ENCODE results near the gene IFNA7.

GRCh38 chr9:21165516-21165915 lies 36.5 kb downstream of the IFNA7 start:
- TF ChIP-seq, protein P1, sequence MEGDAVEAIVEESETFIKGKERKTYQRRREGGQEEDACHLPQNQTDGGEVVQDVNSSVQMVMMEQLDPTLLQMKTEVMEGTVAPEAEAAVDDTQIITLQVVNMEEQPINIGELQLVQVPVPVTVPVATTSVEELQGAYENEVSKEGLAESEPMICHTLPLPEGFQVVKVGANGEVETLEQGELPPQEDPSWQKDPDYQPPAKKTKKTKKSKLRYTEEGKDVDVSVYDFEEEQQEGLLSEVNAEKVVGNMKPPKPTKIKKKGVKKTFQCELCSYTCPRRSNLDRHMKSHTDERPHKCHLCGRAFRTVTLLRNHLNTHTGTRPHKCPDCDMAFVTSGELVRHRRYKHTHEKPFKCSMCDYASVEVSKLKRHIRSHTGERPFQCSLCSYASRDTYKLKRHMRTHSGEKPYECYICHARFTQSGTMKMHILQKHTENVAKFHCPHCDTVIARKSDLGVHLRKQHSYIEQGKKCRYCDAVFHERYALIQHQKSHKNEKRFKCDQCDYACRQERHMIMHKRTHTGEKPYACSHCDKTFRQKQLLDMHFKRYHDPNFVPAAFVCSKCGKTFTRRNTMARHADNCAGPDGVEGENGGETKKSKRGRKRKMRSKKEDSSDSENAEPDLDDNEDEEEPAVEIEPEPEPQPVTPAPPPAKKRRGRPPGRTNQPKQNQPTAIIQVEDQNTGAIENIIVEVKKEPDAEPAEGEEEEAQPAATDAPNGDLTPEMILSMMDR (IDR thresholded peaks at IDR 0.05) = no peak
- no peak for TF ChIP-seq POLR2A (IDR thresholded peaks at IDR 0.05)
